ENCODE data around the gene TAS2R13. TPM values are rescaled to one million over a fixed set of nuclear protein-coding genes. Genes with fewer than 3 reads are reported as not detected.

Gene TAS2R13
- total and polyA plus RNA-seq, 4 donors, result 3.2 to 5.6 TPM; not detected in 2

Other genes with a start within 250 kb of the TAS2R13 start
- gene STYK1, start 235.5 kb downstream of the TAS2R13 start, total RNA-seq, result 1 to 10 TPM in 1 of 2 donors, under 1 TPM in 1; 0.36 to 1.2 TPM
- gene STYK1, start 235.5 kb downstream of the TAS2R13 start, polyA plus RNA-seq, result under 1 TPM; 0.18 to 0.38 TPM
- 100 to 1,000 TPM; 368 to 602 TPM for gene YBX3, start 186.2 kb downstream of the TAS2R13 start, total RNA-seq
- 100 to 1,000 TPM; 277 to 353 TPM for gene YBX3, start 186.2 kb downstream of the TAS2R13 start, polyA plus RNA-seq
- not detected for gene TAS2R7, start 106.9 kb downstream of the TAS2R13 start, total RNA-seq
- not detected for gene TAS2R7, start 106.9 kb downstream of the TAS2R13 start, polyA plus RNA-seq
- gene TAS2R8, start 102.3 kb downstream of the TAS2R13 start, total RNA-seq, result not detected
- not detected for gene TAS2R8, start 102.3 kb downstream of the TAS2R13 start, polyA plus RNA-seq
- not detected for gene TAS2R9, start 99.4 kb downstream of the TAS2R13 start, total RNA-seq
- gene TAS2R9, start 99.4 kb downstream of the TAS2R13 start, polyA plus RNA-seq, result not detected
- gene TAS2R10, start 83.2 kb downstream of the TAS2R13 start, total RNA-seq, result 1 to 10 TPM; 1.4 to 1.8 TPM
- not detected for gene TAS2R10, start 83.2 kb downstream of the TAS2R13 start, polyA plus RNA-seq
- 1 to 10 TPM; 2.6 to 4.8 TPM for gene PRR4, start 60.1 kb downstream of the TAS2R13 start, total RNA-seq
- 1 to 10 TPM in 1 of 2 donors, under 1 TPM in 1; 0.74 to 3.3 TPM for gene PRR4, start 60.1 kb downstream of the TAS2R13 start, polyA plus RNA-seq
- 10 to 100 TPM; 18.4 to 33.0 TPM for gene PRH1, start 25.3 kb downstream of the TAS2R13 start, total RNA-seq
- under 1 TPM in 1 of 2 donors, not detected in 1; 0.67 TPM for gene PRH1, start 25.3 kb downstream of the TAS2R13 start, polyA plus RNA-seq
- not detected for gene PRH2, start 19.7 kb upstream of the TAS2R13 start, total RNA-seq
- 1 to 10 TPM in 1 of 2 donors, not detected in 1; 4.0 TPM for gene PRH2, start 19.7 kb upstream of the TAS2R13 start, polyA plus RNA-seq
- 1 to 10 TPM; 5.2 to 6.4 TPM for gene TAS2R14, start 29.7 kb upstream of the TAS2R13 start, total RNA-seq
- 1 to 10 TPM in 1 of 2 donors, not detected in 1; 2.0 TPM for gene TAS2R14, start 29.7 kb upstream of the TAS2R13 start, polyA plus RNA-seq
- 1 to 10 TPM; 3.3 to 5.7 TPM for gene TAS2R50, start 77.3 kb upstream of the TAS2R13 start, total RNA-seq
- not detected for gene TAS2R50, start 77.3 kb upstream of the TAS2R13 start, polyA plus RNA-seq
- gene TAS2R20, start 88.7 kb upstream of the TAS2R13 start, total RNA-seq, result 1 to 10 TPM; 4.3 to 4.8 TPM
- under 1 TPM in 1 of 2 donors, not detected in 1; 0.49 TPM for gene TAS2R20, start 88.7 kb upstream of the TAS2R13 start, polyA plus RNA-seq
- gene TAS2R19, start 113.1 kb upstream of the TAS2R13 start, total RNA-seq, result 1 to 10 TPM; 5.9 to 9.1 TPM
- gene TAS2R19, start 113.1 kb upstream of the TAS2R13 start, polyA plus RNA-seq, result under 1 TPM in 1 of 2 donors, not detected in 1; 0.72 TPM
- 1 to 10 TPM; 5.3 to 9.1 TPM for gene TAS2R31, start 121.8 kb upstream of the TAS2R13 start, total RNA-seq
- under 1 TPM in 1 of 2 donors, not detected in 1; 0.82 TPM for gene TAS2R31, start 121.8 kb upstream of the TAS2R13 start, polyA plus RNA-seq
- 1 to 10 TPM; 3.3 to 3.9 TPM for gene TAS2R46, start 152.7 kb upstream of the TAS2R13 start, total RNA-seq
- not detected for gene TAS2R46, start 152.7 kb upstream of the TAS2R13 start, polyA plus RNA-seq
- 1 to 10 TPM in 1 of 2 donors, under 1 TPM in 1; 0.36 to 2.2 TPM for gene TAS2R43, start 182.8 kb upstream of the TAS2R13 start, total RNA-seq
- not detected for gene TAS2R43, start 182.8 kb upstream of the TAS2R13 start, polyA plus RNA-seq
- 1 to 10 TPM; 6.9 to 8.6 TPM for gene TAS2R30, start 225.1 kb upstream of the TAS2R13 start, total RNA-seq
- under 1 TPM in 1 of 2 donors, not detected in 1; 0.08 TPM for gene TAS2R30, start 225.1 kb upstream of the TAS2R13 start, polyA plus RNA-seq